B cell (primary cell): ENCODE measurements around the gene BRWD1. TPM values are rescaled to one million over a fixed set of nuclear protein-coding genes. Genes with fewer than 3 reads are reported as not detected.

Experiments
- ATAC-seq: fragments of 200-7000 bp; cut with Tn5 transposase; one replicate; pipeline ENCODE4 v1.10.0; 2021; ENCODE audit warnings: low read depth, mild to moderate bottlenecking, moderate number of reproducible peaks, moderate library complexity
- CTCF ChIA-PET: fragments of 350-600 bp; sonication (Branson Sonifier 250); formaldehyde crosslinking; loops from one replicate; lab custom pipeline; 2021; ENCODE audit warnings: antibody characterized with exemption, inconsistent platforms; lab: Charles Lee
- POLR2A ChIA-PET: fragments of 350-600 bp; sonication (Branson Sonifier 250); formaldehyde crosslinking; loops from one replicate; lab custom pipeline; 2021; ENCODE audit warnings: antibody characterized with exemption; lab: Charles Lee
- DNase-seq: peaks from one replicate; pipeline ENCODE4 v3.0.0; 2013
- H2AFZ ChIP-seq: 2 replicates; pipeline ENCODE4 v1.6.1; 2012; ENCODE audit warnings: mild to moderate bottlenecking, low read depth, low read length; ENCODE audit not compliant: insufficient read depth, poor library complexity, severe bottlenecking
- H3K27ac ChIP-seq, 2 donors: 1 replicate in 1 of 2; 2 replicates in 1 of 2; pipeline ENCODE4 v1.5.1; 2012 to 2013; ENCODE audit warnings: low read length in 2 of 2, mild to moderate bottlenecking in 2 of 2, moderate library complexity in 1 of 2
- H3K27me3 ChIP-seq, 4 experiments: fragments of 200-600 bp in 1 of 4; sonication (generic) in 1 of 4; replicated peaks in 1 of 4; 1 replicate in 2 of 4; 2 replicates in 2 of 4; pipeline versions ENCODE4 v1.6.1 to v1.7.0; 2013 to 2016; ENCODE audit warnings: low read length in 3 of 4, mild to moderate bottlenecking in 2 of 4, mixed read lengths in 1 of 4, moderate library complexity in 1 of 4; ENCODE audit not compliant: insufficient read depth in 4 of 4, control insufficient read depth in 3 of 4; ENCODE audit errors: control extremely low read depth in 1 of 4
- H3K36me3 ChIP-seq, 2 experiments: replicated peaks in 1 of 2; 1 replicate in 1 of 2; 2 replicates in 1 of 2; pipeline versions ENCODE4 v1.6.1 to v1.7.1; 2013; ENCODE audit warnings: low read length in 1 of 2; ENCODE audit not compliant: insufficient read depth in 2 of 2, control insufficient read depth in 1 of 2; ENCODE audit errors: control extremely low read depth in 1 of 2, extremely low read depth in 1 of 2
- H3K4me1 ChIP-seq, 2 donors: fragments of 200-600 bp in 1 of 2; sonication (generic) in 1 of 2; 1 replicate in 1 of 2; 2 replicates in 1 of 2; pipeline versions ENCODE4 v1.5.1 to v1.6.1; 2013 to 2017; ENCODE audit warnings: low read length in 2 of 2; ENCODE audit not compliant: control insufficient read depth in 2 of 2, insufficient read depth in 2 of 2
- H3K4me2 ChIP-seq: replicated peaks from 2 replicates; pipeline ENCODE3; 2012; ENCODE audit warnings: mild to moderate bottlenecking, low read depth, low read length; ENCODE audit not compliant: poor library complexity, severe bottlenecking
- H3K4me3 ChIP-seq, 5 experiments: fragments of 200-600 bp in 1 of 5; sonication (generic) in 1 of 5; 1 replicate in 3 of 5; 2 replicates in 2 of 5; pipeline versions ENCODE4 v1.5.1 to v1.7.0; 2011 to 2016; ENCODE audit warnings: low read length in 4 of 5, mild to moderate bottlenecking in 4 of 5, low read depth in 2 of 5, control low read depth in 1 of 5, moderate library complexity in 1 of 5; ENCODE audit not compliant: insufficient read depth in 1 of 5; ENCODE audit errors: control extremely low read depth in 1 of 5, extremely low read depth in 1 of 5
- H3K79me2 ChIP-seq: fragments of 200-600 bp; sonication (generic); one replicate; pipeline ENCODE4 v1.6.0; 2016; ENCODE audit warnings: low read length; ENCODE audit not compliant: control insufficient read depth, insufficient read depth
- H3K9ac ChIP-seq: fragments of 200-600 bp; sonication (generic); 2 replicates; pipeline ENCODE4 v1.6.1; 2017; ENCODE audit warnings: mild to moderate bottlenecking, low read length, moderate library complexity
- H3K9me3 ChIP-seq, 3 donors: one replicate each; pipeline versions ENCODE4 v1.6.1 to v1.7.1; 2013; ENCODE audit warnings: low read length in 2 of 3; ENCODE audit not compliant: control insufficient read depth in 2 of 3, insufficient read depth in 1 of 3; ENCODE audit errors: control extremely low read depth in 1 of 3
- H4K20me1 ChIP-seq: 2 replicates; pipeline ENCODE4 v1.6.0; 2012; ENCODE audit warnings: mild to moderate bottlenecking, low read length; ENCODE audit not compliant: insufficient read depth, control insufficient read depth, poor library complexity, severe bottlenecking
- H3K27ac Mint-ChIP-seq: one replicate; pipeline ENCODE4 v1.8.0; 2021; ENCODE audit warnings: mixed read lengths
- H3K27me3 Mint-ChIP-seq: one replicate; pipeline ENCODE4 v1.8.0; 2021; ENCODE audit warnings: mixed read lengths
- H3K4me1 Mint-ChIP-seq: one replicate; pipeline ENCODE4 v1.8.0; 2021; ENCODE audit warnings: mixed read lengths
- H3K4me3 Mint-ChIP-seq: one replicate; pipeline ENCODE4 v1.8.0; 2021; ENCODE audit warnings: mixed read lengths
- H3K9me3 Mint-ChIP-seq: one replicate; pipeline ENCODE4 v1.8.0; 2022; ENCODE audit warnings: mixed read lengths; ENCODE audit not compliant: insufficient read depth
- CTCF ChIP-seq: fragments of 200-600 bp; IDR thresholded peaks from one replicate; pipeline ENCODE4 v1.8.0; 2022; ENCODE audit warnings: antibody characterized with exemption, mild to moderate bottlenecking
- EZH2 ChIP-seq: IDR thresholded peaks from 2 replicates; pipeline ENCODE4 v1.6.1; 2012; ENCODE audit warnings: borderline replicate concordance, low read depth, mild to moderate bottlenecking, moderate library complexity, low read length; ENCODE audit not compliant: insufficient read depth, poor library complexity, severe bottlenecking
- WGBS: methylation state at CpG from one replicate; pipeline ENCODE4 v1.1.5; 2013; ENCODE audit warnings: missing lambda C conversion rate; ENCODE audit not compliant: insufficient coverage; 5-methylcytosine and 5-hydroxymethylcytosine counted together
- intact Hi-C: fragments of 100-400 bp; cut with micrococcal nuclease; formaldehyde crosslinking; loops from one replicate; pipeline ENCODE4 v1.10.0; 2022
- polyA plus RNA-seq: library from polyadenylated mRNA; depleted of rRNA; stranded (reverse); fragments of >200 nt; gene quantifications from 2 replicates; pipeline ENCODE4 v1.2.3, GENCODE V29; 2012
- total RNA-seq, 2 donors: library from RNA; stranded (reverse); fragments of 120-200 nt in 1 of 2; gene quantifications; 1 replicate in 1 of 2; 2 replicates in 1 of 2; pipeline versions ENCODE4 v1.2.3 to v1.2.4, GENCODE V29; 2013 to 2022

Gene BRWD1
- total and polyA plus RNA-seq, 2 donors (not counting 1 experiment from before 2014, with no cell fraction given) = 9.4 to 93.9 TPM

DNA sequence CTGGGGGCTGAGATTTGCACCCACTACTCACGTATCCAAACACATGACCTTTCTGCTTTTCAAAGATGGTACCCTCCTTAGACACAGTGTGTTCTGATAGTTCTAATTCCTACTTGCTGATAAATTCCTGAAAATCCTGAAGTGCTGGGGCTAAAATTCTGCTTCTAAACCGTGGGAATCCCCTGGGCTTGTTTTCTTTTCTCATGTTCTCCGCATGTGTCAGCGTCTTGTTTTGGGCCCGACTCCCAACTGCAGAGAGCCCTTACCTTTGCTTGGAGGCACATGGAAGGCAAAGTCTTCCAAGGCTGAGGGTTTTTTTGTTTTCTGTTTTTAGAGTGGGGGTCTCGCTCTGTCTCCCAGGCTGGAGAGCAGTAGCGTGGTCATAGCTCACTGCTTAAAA is 157.4 kb downstream of the BRWD1 start:
- Histone ChIP-seq H3K79me2 (no peaks in the 10 kb centered on the region), H3K4me1 (no peaks in the 10 kb centered on the region), H2AFZ (no peak overlapping the region), H3K36me3 (no peaks in the 10 kb centered on the region), H3K27me3 (peaks cover 0 to 2% (median 0%) of the 10 kb centered on the region in 4 experiments), H4K20me1 (no peaks in the 10 kb centered on the region), H3K9me3 (no peaks in the 10 kb centered on the region), H3K4me3 (no peak overlapping the region), H3K27ac (no peak overlapping the region), H3K9ac (no peak overlapping the region), H3K4me2 (no peak overlapping the region)
- Mint-ChIP-seq H3K4me3 (no peak overlapping the region), H3K27me3 (peaks cover 2% of the 10 kb centered on the region), H3K9me3 (no peaks in the 10 kb centered on the region), H3K4me1 (no peaks in the 10 kb centered on the region), H3K27ac (no peak overlapping the region)
- WGBS = 94% methylated on average over 5 of the region's 7 CpGs
- DNase-seq = no peak
- ChIA-PET CTCF (no interaction called here), POLR2A (no interaction called here)
- TF ChIP-seq CTCF (no peak), EZH2 (no peak)
- intact Hi-C loops = no loop called here
- no peak for ATAC-seq

DNA sequence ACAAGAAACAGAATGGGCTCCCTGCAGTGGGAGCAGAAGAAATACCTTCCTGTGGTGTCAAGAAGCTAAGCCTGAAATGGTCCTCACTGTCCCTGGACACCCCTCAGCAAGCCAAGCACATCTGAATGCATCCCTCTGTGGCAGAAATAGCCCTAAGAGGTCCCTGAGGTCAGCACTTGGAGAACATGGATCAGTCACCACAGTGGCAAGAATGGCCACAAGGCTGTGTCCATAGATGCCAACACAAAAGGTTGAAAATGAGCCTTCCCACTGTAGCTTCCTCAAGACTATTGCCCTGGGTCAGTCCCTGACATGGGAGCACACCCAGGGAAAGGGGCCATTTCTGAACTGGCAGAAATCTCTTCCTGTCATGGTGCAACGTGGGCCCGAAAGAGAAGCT is 157.9 kb downstream of the BRWD1 start:
- Mint-ChIP-seq H3K27ac (no peak overlapping the region), H3K4me1 (no peaks in the 10 kb centered on the region), H3K4me3 (no peak overlapping the region), H3K9me3 (no peaks in the 10 kb centered on the region), H3K27me3 (peaks cover 4% of the 10 kb centered on the region)
- Histone ChIP-seq H3K27ac (no peak overlapping the region), H2AFZ (no peak overlapping the region), H3K4me3 (no peak overlapping the region), H3K9me3 (no peaks in the 10 kb centered on the region), H4K20me1 (no peaks in the 10 kb centered on the region), H3K4me2 (no peak overlapping the region), H3K36me3 (no peaks in the 10 kb centered on the region), H3K79me2 (no peaks in the 10 kb centered on the region), H3K9ac (no peak overlapping the region), H3K27me3 (peaks cover 0 to 3% (median 0%) of the 10 kb centered on the region in 4 experiments), H3K4me1 (no peaks in the 10 kb centered on the region)
- ATAC-seq = no peak
- intact Hi-C loops = no loop called here
- WGBS = 100% methylated on average over 2 of the region's 2 CpGs
- ChIA-PET POLR2A (no interaction called here), CTCF (no interaction called here)
- no peak for DNase-seq
- TF ChIP-seq CTCF (no peak), EZH2 (no peak)
